Activated CD4-positive, alpha-beta memory T cell treated with anti-CD3 and anti-CD28 coated beads for 36 hours (primary cell): Measurements from ENCODE around the gene CPS1. TPM values are rescaled to one million over a fixed set of nuclear protein-coding genes. Genes with fewer than 3 reads are reported as not detected.

Experiments used
- CTCF ChIA-PET: fragments of 350-600 bp; sonication (Branson Sonifier 250); formaldehyde crosslinking; loops from one replicate; lab custom pipeline; 2021; ENCODE audit warnings: antibody characterized with exemption, inconsistent platforms; lab: Charles Lee
- POLR2A ChIA-PET: fragments of 350-600 bp; sonication (Branson Sonifier 250); formaldehyde crosslinking; loops from one replicate; lab custom pipeline; 2021; ENCODE audit warnings: antibody characterized with exemption; lab: Charles Lee
- DNase-seq: peaks from one replicate; pipeline ENCODE4 v3.0.0-alpha.2; 2020
- H3K27ac Mint-ChIP-seq: one replicate; pipeline ENCODE4 v1.8.0; 2021; ENCODE audit warnings: mixed read lengths
- H3K27me3 Mint-ChIP-seq: one replicate; pipeline ENCODE4 v1.8.0; 2021; ENCODE audit warnings: mixed read lengths
- H3K36me3 Mint-ChIP-seq: one replicate; pipeline ENCODE4 v1.8.0; 2021; ENCODE audit warnings: mixed read lengths
- H3K4me1 Mint-ChIP-seq: one replicate; pipeline ENCODE4 v1.8.0; 2021; ENCODE audit warnings: low read depth, mixed read lengths
- H3K4me3 Mint-ChIP-seq: one replicate; pipeline ENCODE4 v1.8.0; 2021; ENCODE audit warnings: mild to moderate bottlenecking, mixed read lengths
- H3K9me3 Mint-ChIP-seq: one replicate; pipeline ENCODE4 v1.8.0; 2021; ENCODE audit warnings: mixed read lengths
- intact Hi-C: fragments of 100-400 bp; cut with micrococcal nuclease; formaldehyde crosslinking; loops from one replicate; pipeline ENCODE4 v1.15.1; 2023
- total RNA-seq, 2 experiments: library from RNA; stranded (reverse); gene quantifications; one replicate each; pipeline ENCODE4 v1.2.3, GENCODE V29; 2021

The CPS1 gene
- total RNA-seq, 2 experiments from 2014 or later = 1.7 TPM

- ChIA-PET CTCF (no interaction called here), POLR2A (no interaction called here)
- Mint-ChIP-seq H3K27me3 (no peaks in the 10 kb centered on the region), H3K27ac (no peak overlapping the region), H3K9me3 (peaks cover 3% of the 10 kb centered on the region), H3K4me3 (no peak overlapping the region), H3K36me3 (no peaks in the 10 kb centered on the region), H3K4me1 (no peaks in the 10 kb centered on the region)
- no peak for DNase-seq
- intact Hi-C loops = loop anchor here (1.0 to 5.0 kb wide), 2 partner anchors 420 to 541 kb away; no protein-coding TSS in a partner anchor
Measured at GRCh38 chr2:210617318-210617717, 60.9 kb downstream of the CPS1 start.

- no peaks in the 10 kb centered on the region for H3K27me3 Mint-ChIP-seq
- CTCF ChIA-PET = interaction anchor here (1.3 kb wide), 1 partner anchor 541 kb away, joined by 3 read pairs; no protein-coding TSS in a partner anchor
Measured at GRCh38 chr2:210617732-210618330, 61.4 kb downstream of the CPS1 start.

GRCh38 chr2:210620456-210620855 is 64.1 kb downstream of the CPS1 start:
- DNase-seq = no peak
- CTCF ChIA-PET = no interaction called here

More at GRCh38 chr2:210617732-210618330, 61.4 kb downstream of the CPS1 start:
- POLR2A ChIA-PET = no interaction called here
- H3K9me3 Mint-ChIP-seq = peaks cover 3% of the 10 kb centered on the region
- H3K4me3 Mint-ChIP-seq = no peak overlapping the region
- no peaks in the 10 kb centered on the region for H3K36me3 Mint-ChIP-seq
- H3K27ac Mint-ChIP-seq = no peak overlapping the region
- no peak for DNase-seq
- intact Hi-C loops = loop anchor here (1.0 to 5.0 kb wide), 2 partner anchors 419 to 540 kb away; no protein-coding TSS in a partner anchor
- H3K4me1 Mint-ChIP-seq = no peaks in the 10 kb centered on the region

GRCh38 chr2:210623506-210623905 is 67.1 kb downstream of the CPS1 start:
- intact Hi-C loops = no loop called here
- no peaks in the 10 kb centered on the region for H3K4me1 Mint-ChIP-seq
- no peaks in the 10 kb centered on the region for H3K36me3 Mint-ChIP-seq
- H3K27ac Mint-ChIP-seq = no peak overlapping the region
- POLR2A ChIA-PET = no interaction called here
- no peaks in the 10 kb centered on the region for H3K27me3 Mint-ChIP-seq
- no peaks in the 10 kb centered on the region for H3K9me3 Mint-ChIP-seq
- H3K4me3 Mint-ChIP-seq = no peak overlapping the region
- CTCF ChIA-PET = no interaction called here
- DNase-seq = no peak

More at GRCh38 chr2:210620456-210620855, 64.1 kb downstream of the CPS1 start:
- Mint-ChIP-seq H3K27me3 (no peaks in the 10 kb centered on the region), H3K4me3 (no peak overlapping the region), H3K27ac (no peak overlapping the region), H3K36me3 (no peaks in the 10 kb centered on the region), H3K9me3 (no peaks in the 10 kb centered on the region), H3K4me1 (no peaks in the 10 kb centered on the region)
- intact Hi-C loops = no loop called here
- POLR2A ChIA-PET = no interaction called here

DNA sequence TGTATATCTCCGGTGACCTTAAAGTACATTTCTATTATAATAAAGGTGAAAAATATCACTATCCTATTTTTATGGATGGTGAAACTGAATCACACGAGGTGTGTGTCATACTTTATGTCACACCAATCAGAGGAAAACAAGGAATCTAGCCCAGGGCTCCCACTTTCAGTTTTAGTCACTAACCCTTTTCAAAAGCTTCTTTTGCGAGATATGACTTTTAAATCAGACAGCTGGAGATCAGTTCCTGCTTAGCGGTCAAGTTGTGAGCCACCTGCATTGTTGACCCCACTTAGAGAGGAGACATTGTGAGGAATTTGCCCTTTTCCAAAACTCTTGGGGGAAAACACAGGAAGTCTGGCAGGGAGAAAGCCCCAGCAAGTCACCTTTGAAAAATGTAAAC is 70.5 kb downstream of the CPS1 start:
- Mint-ChIP-seq H3K27me3 (no peaks in the 10 kb centered on the region), H3K4me3 (no peak overlapping the region), H3K9me3 (no peaks in the 10 kb centered on the region), H3K27ac (no peak overlapping the region), H3K36me3 (no peaks in the 10 kb centered on the region), H3K4me1 (no peaks in the 10 kb centered on the region)
- CTCF ChIA-PET = no interaction called here
- intact Hi-C loops = no loop called here
- POLR2A ChIA-PET = no interaction called here
- DNase-seq = no peak

DNA sequence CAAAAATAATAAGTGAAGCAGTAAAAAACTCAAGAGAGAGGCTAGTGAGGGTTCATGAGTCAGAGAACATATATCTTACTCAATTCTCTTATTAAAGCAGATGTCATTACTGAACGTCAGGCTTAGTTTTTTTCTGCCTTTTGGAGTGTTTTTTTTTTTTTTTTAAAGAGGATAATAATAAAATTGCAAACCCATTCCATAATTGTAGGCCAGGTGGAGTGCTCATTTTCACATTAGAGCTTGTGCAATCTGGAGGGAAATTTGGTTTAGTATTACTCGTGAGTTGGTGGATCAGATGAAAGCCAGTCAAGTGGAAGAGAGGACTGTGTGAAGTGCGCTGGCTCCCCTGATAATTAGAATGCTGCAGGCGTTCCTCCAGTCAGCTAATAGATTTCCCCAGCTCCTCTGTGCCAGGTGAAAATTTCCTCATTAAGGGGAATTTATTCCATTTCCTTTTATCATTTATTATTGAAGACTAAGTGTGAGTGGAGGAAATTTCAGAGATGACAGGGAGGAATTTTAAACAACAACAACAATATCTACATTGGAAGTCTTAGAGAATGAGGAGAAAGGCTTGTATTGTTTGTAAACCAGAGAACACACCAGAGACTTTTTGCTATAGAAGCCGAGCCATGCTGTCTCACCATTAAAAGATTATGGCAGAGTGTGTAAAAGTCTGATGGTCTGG is 74.6 kb downstream of the CPS1 start:
- H3K27me3 Mint-ChIP-seq = no peaks in the 10 kb centered on the region
- POLR2A ChIA-PET = no interaction called here
- intact Hi-C loops = no loop called here

GRCh38 chr2:210633699-210634098 is 77.3 kb downstream of the CPS1 start:
- intact Hi-C loops = no loop called here
- H3K27ac Mint-ChIP-seq = no peak overlapping the region
- H3K9me3 Mint-ChIP-seq = no peaks in the 10 kb centered on the region
- POLR2A ChIA-PET = no interaction called here
- no peak for DNase-seq
- H3K27me3 Mint-ChIP-seq = no peaks in the 10 kb centered on the region
- H3K36me3 Mint-ChIP-seq = no peaks in the 10 kb centered on the region
- no peak overlapping the region for H3K4me3 Mint-ChIP-seq
- CTCF ChIA-PET = no interaction called here
- no peaks in the 10 kb centered on the region for H3K4me1 Mint-ChIP-seq

More for the DNA sequence above, 74.6 kb downstream of the CPS1 start:
- H3K27ac Mint-ChIP-seq = no peak overlapping the region
- H3K36me3 Mint-ChIP-seq = no peaks in the 10 kb centered on the region
- no peaks in the 10 kb centered on the region for H3K9me3 Mint-ChIP-seq
- H3K4me1 Mint-ChIP-seq = no peaks in the 10 kb centered on the region
- H3K4me3 Mint-ChIP-seq = no peak overlapping the region
- no peak for DNase-seq
- CTCF ChIA-PET = interaction anchor here (0.7 kb wide), 1 partner anchor 40 kb away, joined by 3 read pairs; no protein-coding TSS in a partner anchor

GRCh38 chr2:210635257-210635656 is 78.9 kb downstream of the CPS1 start:
- no peak for DNase-seq
- ChIA-PET CTCF (no interaction called here), POLR2A (no interaction called here)
- H3K27me3 Mint-ChIP-seq = no peaks in the 10 kb centered on the region
- H3K4me1 Mint-ChIP-seq = no peaks in the 10 kb centered on the region
- H3K27ac Mint-ChIP-seq = no peak overlapping the region
- intact Hi-C loops = no loop called here
- H3K9me3 Mint-ChIP-seq = peaks cover 2% of the 10 kb centered on the region
- no peaks in the 10 kb centered on the region for H3K36me3 Mint-ChIP-seq
- no peak overlapping the region for H3K4me3 Mint-ChIP-seq

DNA sequence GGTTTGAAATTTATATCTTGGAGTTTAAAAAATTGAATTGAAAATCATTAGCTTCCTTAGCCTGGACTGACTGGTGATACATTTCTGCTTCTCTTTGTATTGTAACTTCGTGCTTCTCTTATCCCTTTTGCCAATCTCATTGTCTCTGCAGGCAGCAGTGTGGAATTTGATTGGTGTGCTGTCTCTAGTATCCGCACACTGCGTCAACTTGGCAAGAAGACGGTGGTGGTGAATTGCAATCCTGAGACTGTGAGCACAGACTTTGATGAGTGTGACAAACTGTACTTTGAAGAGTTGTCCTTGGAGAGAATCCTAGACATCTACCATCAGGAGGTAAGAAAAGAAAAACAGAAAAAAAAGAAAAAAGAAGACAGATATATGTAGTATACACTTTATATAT is 85.9 kb downstream of the CPS1 start:
- H3K27me3 Mint-ChIP-seq = no peaks in the 10 kb centered on the region
- CTCF ChIA-PET = no interaction called here
- intact Hi-C loops = no loop called here
- DNase-seq = no peak
- no peaks in the 10 kb centered on the region for H3K36me3 Mint-ChIP-seq
- H3K27ac Mint-ChIP-seq = no peak overlapping the region
- POLR2A ChIA-PET = no interaction called here
- H3K4me3 Mint-ChIP-seq = no peak overlapping the region
- H3K9me3 Mint-ChIP-seq = peaks cover 3% of the 10 kb centered on the region
- H3K4me1 Mint-ChIP-seq = no peaks in the 10 kb centered on the region

- Mint-ChIP-seq H3K9me3 (no peaks in the 10 kb centered on the region), H3K36me3 (no peaks in the 10 kb centered on the region), H3K27me3 (no peaks in the 10 kb centered on the region), H3K4me3 (no peak overlapping the region), H3K4me1 (no peaks in the 10 kb centered on the region), H3K27ac (no peak overlapping the region)
- DNase-seq = no peak
- intact Hi-C loops = no loop called here
- CTCF ChIA-PET = no interaction called here
- POLR2A ChIA-PET = no interaction called here
Measured at GRCh38 chr2:210647151-210647550, 90.8 kb downstream of the CPS1 start.

- ChIA-PET CTCF (no interaction called here), POLR2A (no interaction called here)
Measured at GRCh38 chr2:210654091-210654490, 97.7 kb downstream of the CPS1 start.

DNA sequence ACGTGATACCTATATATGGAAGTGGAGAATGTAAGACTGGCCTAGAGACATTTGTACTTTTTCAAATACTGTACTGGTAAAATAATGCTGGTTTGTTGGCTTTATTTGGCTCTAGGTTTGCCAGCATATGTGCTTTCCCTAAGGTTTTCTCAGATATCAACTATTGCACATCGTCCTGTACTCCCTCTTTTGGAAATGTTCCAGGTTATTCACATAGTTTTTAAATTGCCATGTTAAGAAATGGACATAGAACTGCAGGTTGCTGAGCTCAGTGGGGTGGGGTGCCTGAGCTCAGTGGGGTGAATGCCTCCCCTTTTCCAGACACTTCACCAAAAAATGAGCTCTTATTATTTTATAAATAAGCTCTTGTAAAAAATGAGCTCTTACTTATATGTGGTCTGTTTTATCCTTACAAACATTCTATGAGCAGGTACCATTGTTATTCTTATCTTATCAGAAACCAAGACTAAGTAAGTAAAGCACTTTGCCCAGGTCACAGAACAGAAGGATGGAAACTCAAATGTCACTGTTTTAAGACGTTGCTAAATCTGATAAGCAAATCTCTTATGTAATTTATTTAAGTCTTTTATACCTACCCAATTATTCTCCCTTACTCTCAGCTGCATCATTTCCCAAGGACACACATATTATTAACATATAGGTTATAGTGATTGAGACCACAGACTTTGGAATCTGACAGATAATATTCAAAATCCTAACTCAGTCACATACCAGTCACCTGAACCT is 99.0 kb downstream of the CPS1 start:
- no peak for DNase-seq
- Mint-ChIP-seq H3K4me1 (no peaks in the 10 kb centered on the region), H3K36me3 (no peaks in the 10 kb centered on the region), H3K27me3 (no peaks in the 10 kb centered on the region), H3K4me3 (no peak overlapping the region), H3K27ac (no peak overlapping the region), H3K9me3 (peaks cover 5% of the 10 kb centered on the region)
- intact Hi-C loops = no loop called here
- POLR2A ChIA-PET = no interaction called here
- CTCF ChIA-PET = no interaction called here

More at GRCh38 chr2:210654091-210654490, 97.7 kb downstream of the CPS1 start:
- no peaks in the 10 kb centered on the region for H3K4me1 Mint-ChIP-seq
- H3K4me3 Mint-ChIP-seq = no peak overlapping the region
- H3K36me3 Mint-ChIP-seq = no peaks in the 10 kb centered on the region
- intact Hi-C loops = no loop called here
- H3K27ac Mint-ChIP-seq = no peak overlapping the region
- no peaks in the 10 kb centered on the region for H3K9me3 Mint-ChIP-seq
- no peaks in the 10 kb centered on the region for H3K27me3 Mint-ChIP-seq
- DNase-seq = no peak
